ENCODE data around the gene NRCAM.
"Not testable (repeated sequence)": the region's sequence is repeated elsewhere in the genome, so short reads cannot be mapped to it uniquely, and the experiment has no call there.

NRCAM gene

DNA sequence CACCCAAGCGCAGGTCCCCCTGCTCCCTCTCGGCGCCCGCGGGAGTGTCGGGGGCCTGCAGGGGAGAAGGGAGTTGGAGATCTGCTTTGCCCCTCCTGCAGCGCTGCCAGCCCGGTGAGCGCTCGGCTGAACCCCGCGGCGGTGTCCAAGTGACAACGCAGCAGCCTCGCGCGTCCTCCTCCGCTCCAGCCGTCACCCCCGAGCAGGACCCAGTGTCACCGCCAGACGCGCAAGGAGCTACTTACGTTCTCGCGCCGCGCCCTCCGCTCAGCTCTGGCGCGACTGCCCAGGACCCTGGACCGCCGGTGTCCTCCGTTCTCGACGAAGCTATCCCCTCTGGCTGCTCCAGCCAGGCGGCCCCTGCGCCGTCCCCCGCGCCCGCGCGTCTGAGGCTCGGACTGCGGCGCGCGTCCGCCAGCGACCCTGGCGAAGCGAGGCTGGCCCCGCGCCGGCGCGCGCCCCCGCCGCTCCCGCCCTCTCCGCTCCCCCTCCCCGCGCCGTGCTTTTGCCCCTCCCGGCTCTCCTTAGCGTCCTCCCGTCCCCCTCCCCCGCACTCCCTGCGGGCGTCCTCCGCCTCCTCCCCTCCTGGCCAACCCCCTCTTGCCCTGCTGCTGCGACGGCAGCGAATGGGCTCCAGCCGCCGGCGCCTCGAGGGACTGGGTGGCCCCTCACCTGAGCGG is at the start of gene NRCAM:
TSS of gene NRCAM (minus strand) at position 439 of the 680 bp plus-strand sequence. CDS start 216,372 bp downstream, outside the sequence.
- in situ Hi-C loops (cut with MboI; ENCODE audit: low sequenced_read_pairs) = no loop called here

- in situ Hi-C loops (cut with MboI; ENCODE audit: low sequenced_read_pairs) = not testable (repeated sequence)
Measured at GRCh38 chr7:108504576-108504975, 48.3 kb upstream of the NRCAM start.

DNA sequence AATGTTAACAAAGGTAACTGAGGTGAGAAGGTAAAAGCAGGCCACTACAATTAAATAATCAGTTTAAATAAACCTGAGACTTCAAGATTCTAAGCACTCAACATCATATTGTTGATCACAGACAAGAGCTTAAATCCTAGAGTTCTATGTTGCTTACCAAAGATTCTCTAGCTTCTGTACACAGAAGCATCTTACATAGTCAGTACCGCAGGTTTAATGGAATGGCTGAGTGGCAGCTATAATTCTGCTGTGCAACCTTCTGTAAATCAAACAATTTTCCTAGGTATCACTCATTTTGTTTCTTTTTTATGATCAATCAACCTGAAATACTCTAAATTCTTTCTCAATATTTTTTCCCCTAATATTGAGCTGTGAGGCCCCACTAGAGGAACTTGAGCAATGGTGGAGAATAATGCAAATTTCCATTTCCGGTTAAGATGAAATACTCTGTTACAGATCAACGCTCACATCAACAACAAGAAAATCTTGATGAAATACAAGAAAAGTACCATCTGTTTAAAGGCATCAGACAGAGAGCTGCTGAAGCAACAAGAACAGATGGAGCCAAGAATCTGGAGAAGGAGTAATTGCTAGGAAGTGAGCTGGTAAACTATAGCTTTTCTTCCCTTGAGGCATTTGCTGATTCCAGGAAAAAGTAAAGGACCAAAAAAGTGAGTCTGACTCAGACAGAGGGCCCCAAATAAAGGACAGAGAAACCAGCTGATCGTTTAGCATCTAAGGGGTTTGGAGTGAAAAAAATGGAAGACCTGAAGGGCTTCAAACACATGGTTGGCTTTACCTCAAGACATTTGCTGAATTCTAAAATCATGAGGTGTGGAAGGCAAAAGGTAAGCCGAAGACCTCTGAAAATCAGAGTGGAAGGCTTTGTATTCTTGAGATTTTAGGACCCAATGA is 47.1 kb upstream of the NRCAM start:
- in situ Hi-C loops (cut with MboI; ENCODE audit: low sequenced_read_pairs) = no loop called here

- in situ Hi-C loops (cut with MboI; ENCODE audit: low sequenced_read_pairs) = loop anchor here (25.0 kb wide), 1 partner anchor 312 kb away; no protein-coding TSS in a partner anchor
Measured at GRCh38 chr7:108499566-108499965, 43.3 kb upstream of the NRCAM start.

GRCh38 chr7:108498481-108498880 is 42.2 kb upstream of the NRCAM start:
- in situ Hi-C loops (cut with MboI; ENCODE audit: low sequenced_read_pairs) = loop anchor here (25.0 kb wide), 1 partner anchor 311 kb away; no protein-coding TSS in a partner anchor

- in situ Hi-C loops (cut with MboI; ENCODE audit: low sequenced_read_pairs) = loop anchor here (25.0 kb wide), 1 partner anchor 310 kb away; no protein-coding TSS in a partner anchor
Measured at GRCh38 chr7:108497082-108497725, 41.0 kb upstream of the NRCAM start.

DNA sequence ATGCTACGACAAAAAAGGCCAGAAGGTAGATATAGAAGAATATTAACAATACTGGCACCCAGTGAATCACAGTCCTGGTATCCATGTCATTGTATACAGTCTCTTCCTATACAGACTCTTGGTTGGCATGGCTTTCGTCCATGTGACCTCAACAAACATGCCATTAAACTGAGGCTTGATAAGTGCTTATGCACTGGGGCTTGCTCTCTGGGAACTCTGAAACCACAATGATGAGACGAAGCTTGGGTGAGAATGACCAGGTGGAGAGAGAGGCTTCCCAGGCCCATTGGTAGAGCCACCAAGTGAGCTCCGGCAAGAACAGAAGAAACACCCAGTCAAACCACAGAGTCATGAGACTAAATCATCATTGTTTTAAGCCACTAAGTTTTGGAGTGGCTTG is 36.5 kb upstream of the NRCAM start:
- in situ Hi-C loops (cut with MboI; ENCODE audit: low sequenced_read_pairs) = loop anchor here (25.0 kb wide), 1 partner anchor 305 kb away; no protein-coding TSS in a partner anchor

DNA sequence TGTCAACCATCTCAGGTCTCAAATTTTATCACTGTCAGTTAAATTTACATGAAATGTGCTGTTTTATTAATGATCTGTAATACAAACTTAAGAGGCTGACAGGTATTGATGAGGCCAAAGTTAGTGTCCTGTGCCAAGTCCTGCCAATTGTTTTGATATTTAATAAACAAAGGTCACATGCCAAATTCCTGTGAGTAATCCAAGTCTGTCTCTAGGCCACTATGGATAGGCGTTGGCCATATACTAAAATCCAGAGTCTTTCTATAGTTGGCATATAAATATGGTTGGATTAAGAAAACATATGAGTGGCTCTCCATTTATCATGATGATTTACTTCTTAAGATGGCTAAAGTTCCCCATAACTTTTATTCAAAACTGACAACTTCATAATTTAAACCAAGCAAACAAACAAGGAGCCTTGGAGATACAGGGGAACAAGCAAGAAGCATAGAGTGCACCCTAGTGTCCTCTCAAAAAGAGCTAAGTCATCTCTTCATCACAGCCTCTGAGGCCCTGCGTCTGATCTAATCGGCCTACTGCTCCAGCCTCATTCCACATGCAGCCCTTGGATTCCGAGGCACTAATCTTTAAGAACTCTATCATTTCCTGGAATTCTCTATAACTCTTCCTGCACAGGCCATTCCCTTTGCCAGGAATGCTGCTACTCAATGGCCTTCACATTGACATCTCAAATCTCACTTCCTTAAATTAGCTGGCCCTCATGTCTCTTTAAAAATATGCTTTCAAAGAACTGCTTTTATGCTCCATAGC is 32.7 kb upstream of the NRCAM start:
- in situ Hi-C loops (cut with MboI; ENCODE audit: low sequenced_read_pairs) = loop anchor here (25.0 kb wide), 1 partner anchor 302 kb away; no protein-coding TSS in a partner anchor

GRCh38 chr7:108487646-108488045 is 31.4 kb upstream of the NRCAM start:
- in situ Hi-C loops (cut with MboI; ENCODE audit: low sequenced_read_pairs) = loop anchor here (25.0 kb wide), 1 partner anchor 300 kb away; no protein-coding TSS in a partner anchor

- in situ Hi-C loops (cut with MboI; ENCODE audit: low sequenced_read_pairs) = loop anchor here (25.0 kb wide), 1 partner anchor 299 kb away; no protein-coding TSS in a partner anchor
Measured at GRCh38 chr7:108486291-108486966, 30.2 kb upstream of the NRCAM start.

- in situ Hi-C loops (cut with MboI; ENCODE audit: low sequenced_read_pairs) = loop anchor here (25.0 kb wide), 1 partner anchor 297 kb away; no protein-coding TSS in a partner anchor
Measured at GRCh38 chr7:108484137-108484536, 27.9 kb upstream of the NRCAM start.

DNA sequence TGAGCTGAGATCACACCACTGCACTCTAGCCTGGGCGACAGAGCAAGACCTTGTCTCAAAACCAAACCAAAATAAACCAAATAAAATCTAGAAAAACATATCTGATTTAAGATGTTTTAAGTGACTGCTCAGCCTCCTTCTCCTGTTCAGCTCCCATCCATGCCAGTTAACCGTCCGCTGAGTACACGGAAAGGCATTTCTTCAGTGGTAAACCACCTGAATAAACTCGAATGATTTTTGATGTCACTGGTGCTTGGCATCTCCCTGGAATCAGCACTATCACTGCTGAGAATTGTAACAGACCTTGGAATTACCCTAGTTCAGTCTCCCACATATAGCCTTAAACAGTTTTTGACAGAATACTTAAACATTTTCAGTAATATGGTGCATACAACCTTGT is 24.1 kb upstream of the NRCAM start:
- in situ Hi-C loops (cut with MboI; ENCODE audit: low sequenced_read_pairs) = loop anchor here (25.0 kb wide), 1 partner anchor 293 kb away; no protein-coding TSS in a partner anchor

GRCh38 chr7:108479751-108480150 is 23.5 kb upstream of the NRCAM start:
- in situ Hi-C loops (cut with MboI; ENCODE audit: low sequenced_read_pairs) = loop anchor here (25.0 kb wide), 1 partner anchor 292 kb away; no protein-coding TSS in a partner anchor

DNA sequence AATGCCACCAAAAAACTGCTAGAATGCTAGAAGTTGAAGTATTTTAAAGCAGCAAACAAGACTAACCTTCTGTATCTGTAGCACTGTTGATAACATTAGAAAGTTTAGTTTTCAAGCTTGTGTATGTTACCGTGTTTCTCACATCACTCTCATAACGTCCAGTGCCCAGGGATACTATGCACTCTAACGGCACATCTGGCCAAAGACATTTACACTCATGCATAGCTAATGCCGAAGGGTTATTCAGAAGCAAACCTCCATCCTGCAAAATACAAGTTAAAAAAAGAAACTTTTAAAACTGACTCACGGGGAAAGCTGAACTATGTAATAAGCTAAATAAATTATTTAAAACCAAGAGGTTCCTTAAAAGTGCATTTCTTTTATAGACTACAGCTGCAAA is 22.9 kb upstream of the NRCAM start:
- in situ Hi-C loops (cut with MboI; ENCODE audit: low sequenced_read_pairs) = loop anchor here (25.0 kb wide), 1 partner anchor 292 kb away; no protein-coding TSS in a partner anchor

- in situ Hi-C loops (cut with MboI; ENCODE audit: low sequenced_read_pairs) = no loop called here
Measured at GRCh38 chr7:108468246-108468645, 12.0 kb upstream of the NRCAM start.

DNA sequence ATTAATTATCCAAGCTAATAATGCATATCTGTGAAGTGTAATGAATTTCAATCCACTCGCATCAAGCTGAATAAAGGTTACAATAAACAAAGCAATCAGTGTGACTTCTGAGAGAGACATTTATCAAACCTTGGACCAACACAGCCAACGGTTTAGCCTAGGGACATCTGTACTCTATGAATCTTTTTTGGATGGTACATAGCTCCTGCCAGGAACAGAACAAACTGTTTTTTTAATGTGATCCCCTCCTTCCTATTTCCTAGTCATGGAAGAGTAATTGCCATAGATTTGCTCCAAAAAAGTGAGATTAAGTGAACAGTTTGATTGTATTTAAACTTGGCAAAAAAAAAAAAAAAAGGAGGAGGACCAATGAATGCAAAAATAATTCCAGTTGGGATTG is 11.2 kb upstream of the NRCAM start:
- in situ Hi-C loops (cut with MboI; ENCODE audit: low sequenced_read_pairs) = no loop called here

DNA sequence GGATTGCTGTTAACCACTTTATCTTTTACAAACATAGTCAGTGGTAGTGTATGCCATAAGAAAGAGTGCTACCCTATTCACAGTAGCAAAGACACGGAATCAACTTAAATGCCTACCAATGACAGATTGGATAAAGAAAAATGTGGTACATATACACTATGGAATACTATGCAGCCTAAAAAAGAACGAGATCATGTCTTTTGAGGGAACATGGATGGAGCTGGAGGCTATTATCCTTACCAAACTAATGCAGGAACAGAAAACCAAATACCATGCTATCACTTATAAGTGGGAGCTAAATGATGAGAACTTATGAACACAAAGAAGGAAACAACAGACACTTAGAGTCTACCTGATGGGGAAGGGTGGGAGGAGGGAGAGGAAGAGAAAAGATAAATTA is 10.1 kb upstream of the NRCAM start:
- in situ Hi-C loops (cut with MboI; ENCODE audit: low sequenced_read_pairs) = not testable (repeated sequence)

- in situ Hi-C loops (cut with MboI; ENCODE audit: low sequenced_read_pairs) = no loop called here
Measured at GRCh38 chr7:108464743-108465142, 8.5 kb upstream of the NRCAM start.

DNA sequence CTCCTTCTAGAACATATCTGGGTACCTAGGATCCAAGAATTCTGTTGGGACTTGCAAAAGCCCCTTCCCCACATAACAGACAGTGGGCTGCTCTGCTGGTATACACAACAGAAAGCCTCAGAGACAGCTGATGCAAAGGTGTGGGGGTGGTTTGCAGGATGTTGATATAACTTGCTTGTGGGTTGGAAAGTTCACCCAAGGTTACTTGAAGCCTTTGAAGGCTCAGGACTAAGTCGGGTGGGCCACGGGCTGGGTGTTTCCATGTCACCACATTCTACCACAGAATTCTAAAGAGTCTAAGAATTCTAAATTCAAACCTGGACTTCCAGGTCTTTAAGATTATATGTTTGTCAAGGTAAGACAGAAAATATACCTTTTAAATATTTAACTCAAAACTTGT is 7.4 kb upstream of the NRCAM start:
- in situ Hi-C loops (cut with MboI; ENCODE audit: low sequenced_read_pairs) = no loop called here

Measured in HL-60/S4 treated with phorbol 12-myristate 13-acetate at 8.2 ng/mL for 4 days and 3 days (cell line).